Peyer's patch (tissue), 4 donors: ENCODE measurements around the gene IFT20.

Source experiments
- POLR2A ChIP-seq, 2 donors: fragments of 450-650 bp; IDR thresholded peaks; one replicate each; pipeline ENCODE4 v1.5.1; 2017; ENCODE audit warnings: antibody characterized with exemption in 2 of 2, mild to moderate bottlenecking in 2 of 2, moderate library complexity in 2 of 2
- TF ChIP-seq, protein P1 (sequence below), 6 experiments: fragments of 450-650 bp in 4 of 6; fragments of 200-600 bp in 2 of 6; sonication (generic) in 1 of 6; IDR thresholded peaks; one replicate each; pipeline ENCODE4 v1.5.1; 2017 to 2019; ENCODE audit warnings: antibody characterized with exemption in 6 of 6, mild to moderate bottlenecking in 3 of 6, moderate library complexity in 1 of 6

DNA sequence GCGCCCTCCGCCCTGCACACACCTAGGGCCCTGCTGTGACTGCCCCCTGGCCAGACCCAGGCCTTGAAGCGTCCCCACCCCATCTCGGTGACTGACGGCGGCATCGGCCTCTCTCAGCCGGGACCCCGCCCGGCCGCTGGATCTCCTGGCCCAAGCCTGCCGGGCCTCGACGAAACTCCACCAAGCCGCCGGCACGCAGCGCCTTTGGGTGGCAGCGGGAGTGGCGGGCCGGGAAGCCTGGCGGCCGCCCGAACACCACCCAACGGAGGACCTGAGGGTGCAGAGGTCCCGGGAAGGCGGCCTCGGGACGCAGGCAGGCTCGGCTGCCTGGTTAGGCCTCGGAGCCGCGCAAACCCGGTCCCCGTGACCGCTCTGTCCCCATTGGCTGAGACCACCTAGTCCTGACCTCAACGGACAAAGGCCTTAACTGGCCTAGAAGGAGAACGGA lies 28.3 kb downstream of the IFT20 start:
- TF ChIP-seq, protein P1, sequence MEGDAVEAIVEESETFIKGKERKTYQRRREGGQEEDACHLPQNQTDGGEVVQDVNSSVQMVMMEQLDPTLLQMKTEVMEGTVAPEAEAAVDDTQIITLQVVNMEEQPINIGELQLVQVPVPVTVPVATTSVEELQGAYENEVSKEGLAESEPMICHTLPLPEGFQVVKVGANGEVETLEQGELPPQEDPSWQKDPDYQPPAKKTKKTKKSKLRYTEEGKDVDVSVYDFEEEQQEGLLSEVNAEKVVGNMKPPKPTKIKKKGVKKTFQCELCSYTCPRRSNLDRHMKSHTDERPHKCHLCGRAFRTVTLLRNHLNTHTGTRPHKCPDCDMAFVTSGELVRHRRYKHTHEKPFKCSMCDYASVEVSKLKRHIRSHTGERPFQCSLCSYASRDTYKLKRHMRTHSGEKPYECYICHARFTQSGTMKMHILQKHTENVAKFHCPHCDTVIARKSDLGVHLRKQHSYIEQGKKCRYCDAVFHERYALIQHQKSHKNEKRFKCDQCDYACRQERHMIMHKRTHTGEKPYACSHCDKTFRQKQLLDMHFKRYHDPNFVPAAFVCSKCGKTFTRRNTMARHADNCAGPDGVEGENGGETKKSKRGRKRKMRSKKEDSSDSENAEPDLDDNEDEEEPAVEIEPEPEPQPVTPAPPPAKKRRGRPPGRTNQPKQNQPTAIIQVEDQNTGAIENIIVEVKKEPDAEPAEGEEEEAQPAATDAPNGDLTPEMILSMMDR (IDR thresholded peaks at IDR 0.05): no peak
- no peak for TF ChIP-seq POLR2A (IDR thresholded peaks at IDR 0.05)
